K562 (cell line): ENCODE measurements around the gene FAM120C. TPM values are rescaled to one million over a fixed set of nuclear protein-coding genes. Genes with fewer than 3 reads are reported as not detected.

Experiments used
- ATAC-seq: fragments of 200-7000 bp; cut with Tn5 transposase; 3 replicates; pipeline ENCODE4 v1.9.1; 2020; ENCODE audit warnings: moderate library complexity
- BruUV-seq: library from RNA; stranded (reverse); fragments of 400-500 nt; replicated peaks from 2 replicates; lab custom pipeline; 2021; lab: Mats Ljungman, UMichigan
- CTCF ChIA-PET: fragments of 300-600 bp; formaldehyde crosslinking; extraction: SDS; loops from one replicate; lab custom pipeline; 2021; ENCODE audit warnings: low intra/inter-chr PET ratio; lab: Yijun Ruan, JAX
- POLR2A ChIA-PET: fragments of 300-600, 350-650 bp; sonication (Branson Sonifier 250); formaldehyde crosslinking; extraction: SDS; loops from one replicate; lab custom pipeline; 2021; ENCODE audit warnings: antibody characterized with exemption, inconsistent platforms; lab: Yijun Ruan, JAX
- DNase-seq, 4 experiments: peaks; one replicate each; pipeline versions ENCODE4 v3.0.0 to v3.0.0-alpha.2; 2011 to 2018; ENCODE audit warnings: low spot score in 3 of 4, mixed read lengths in 3 of 4; ENCODE audit errors: extremely low read depth in 1 of 4
- FAIRE-seq: peaks from 2 replicates; lab custom pipeline; 2011; peaks lifted over from hg19 to GRCh38; lab: Jason Lieb, UNC
- H2AFZ ChIP-seq: 2 replicates; pipeline ENCODE4 v1.6.0; 2011; ENCODE audit warnings: low read depth, low read length, control low read depth, inconsistent platforms
- H3K27ac ChIP-seq: fragments of 200-600 bp; 3 replicates; pipeline ENCODE4 v1.8.0; 2011; ENCODE audit warnings: low read depth, mild to moderate bottlenecking, control low read depth, inconsistent platforms, low read length, moderate library complexity, mixed read lengths; ENCODE audit errors: extremely low read depth
- H3K27me3 ChIP-seq, 2 experiments: fragments of 300-600 bp in 1 of 2; 2 replicates in 1 of 2; 3 replicates in 1 of 2; pipeline versions ENCODE4 v1.6.0 to v1.8.0; 2011; ENCODE audit warnings: inconsistent platforms in 2 of 2, low read length in 2 of 2, mild to moderate bottlenecking in 1 of 2, mixed read lengths in 1 of 2, moderate library complexity in 1 of 2; ENCODE audit not compliant: control insufficient read depth in 2 of 2, insufficient read depth in 2 of 2
- H3K36me3 ChIP-seq: fragments of 300-600 bp; 3 replicates; pipeline ENCODE4 v1.8.0; 2011; ENCODE audit warnings: mild to moderate bottlenecking, low read length, inconsistent platforms; ENCODE audit not compliant: control insufficient read depth, insufficient read depth
- H3K4me1 ChIP-seq, 2 experiments: fragments of 200-600 bp in 1 of 2; replicated peaks in 1 of 2; 2 replicates in 1 of 2; 3 replicates in 1 of 2; pipeline versions ENCODE4 v1.5.1 to v1.8.0; 2011; ENCODE audit warnings: inconsistent platforms in 2 of 2, low read length in 2 of 2, mild to moderate bottlenecking in 1 of 2, mixed read lengths in 1 of 2, moderate library complexity in 1 of 2; ENCODE audit not compliant: control insufficient read depth in 2 of 2, insufficient read depth in 2 of 2
- H3K4me2 ChIP-seq: 2 replicates; pipeline ENCODE4 v1.6.1; 2011; ENCODE audit warnings: low read length, control low read depth, inconsistent platforms, mixed read lengths; ENCODE audit not compliant: insufficient read depth
- H3K4me3 ChIP-seq: fragments of 200-600 bp; sonication (generic), shearing (Covaris generic); 2 replicates; pipeline ENCODE4 v1.5.1; 2016; ENCODE audit warnings: control low read depth, inconsistent platforms
- H3K79me2 ChIP-seq: fragments of 200-600 bp; 3 replicates; pipeline ENCODE4 v1.8.0; 2011; ENCODE audit warnings: low read length, inconsistent platforms; ENCODE audit not compliant: control insufficient read depth, insufficient read depth
- H3K9ac ChIP-seq, 2 experiments: 2 replicates each; pipeline versions ENCODE4 v1.6.0 to v1.6.1; 2011; ENCODE audit warnings: low read depth in 2 of 2, low read length in 2 of 2, control low read depth in 1 of 2, inconsistent platforms in 1 of 2, mild to moderate bottlenecking in 1 of 2, mixed read lengths in 1 of 2; ENCODE audit not compliant: insufficient read depth in 1 of 2
- H3K9me1 ChIP-seq: one replicate; pipeline ENCODE4 v1.6.0; 2011; ENCODE audit warnings: inconsistent platforms, mild to moderate bottlenecking, low read length, moderate library complexity; ENCODE audit not compliant: control insufficient read depth, insufficient read depth
- H3K9me3 ChIP-seq: replicated peaks from 2 replicates; pipeline ENCODE4 v1.5.1; 2011; ENCODE audit warnings: low read depth, low read length, inconsistent platforms; ENCODE audit not compliant: control insufficient read depth, insufficient read depth
- H4K20me1 ChIP-seq: replicated peaks from 2 replicates; pipeline ENCODE4 v1.6.1; 2011; ENCODE audit warnings: low read length, inconsistent platforms, mixed read lengths; ENCODE audit not compliant: control insufficient read depth, insufficient read depth
- CEBPB ChIP-seq: fragments of 450-650 bp; IDR thresholded peaks from 2 replicates; pipeline ENCODE4 v1.6.1; 2016; ENCODE audit warnings: missing genetic modification characterization, missing compliant biosample characterization
- ZNF318 ChIP-seq, 2 experiments: fragments of 450-650 bp; IDR thresholded peaks; 2 replicates each; pipeline ENCODE4 v1.6.1; 2016; ENCODE audit warnings: mild to moderate bottlenecking in 2 of 2, borderline replicate concordance in 1 of 2, low read depth in 1 of 2, moderate library complexity in 1 of 2
- ZNF609 ChIP-seq: sonication (generic); formaldehyde crosslinking; IDR thresholded peaks from 2 replicates; pipeline ENCODE4 v1.8.1; 2023; ENCODE audit warnings: missing genetic modification reagents, mild to moderate bottlenecking, borderline replicate concordance
- WGBS: fragments of 100-300 bp; shearing (Covaris generic); methylation state at CpG from one replicate; pipeline ENCODE4 v1.1.6; 2016; ENCODE audit warnings: low coverage, mixed read lengths; ENCODE audit not compliant: insufficient coverage; ENCODE audit errors: missing lambda C conversion rate; 5-methylcytosine and 5-hydroxymethylcytosine counted together
- in situ Hi-C: fragments of 300-500 bp; cut with MboI; formaldehyde crosslinking; loops from 4 replicates; pipeline ENCODE4 v1.15.0; 2018; ENCODE audit warnings: inconsistent platforms, mixed read lengths
- intact Hi-C: fragments of 100-400 bp; cut with micrococcal nuclease; formaldehyde crosslinking; loops from 2 replicates; pipeline ENCODE4 v1.14.2; 2022
- polyA plus RNA-seq, 8 experiments: library from polyadenylated mRNA; depleted of rRNA in 4 of 8; stranded (reverse) in 5 of 8; unstranded in 3 of 8; fragments of >200 nt; fragmentation: Nextera tagmentation in 2 of 8; fragmentation: Illumina TruSeq in 1 of 8; extraction: Ambion mirVana in 2 of 8; extraction: Trizol in 1 of 8; gene quantifications; 2 replicates each; pipeline versions ENCODE4 v1.2.1 to v1.2.3, GENCODE V29; 2011 to 2014; ENCODE audit warnings: inconsistent platforms in 1 of 8, missing spikeins in 1 of 8
- total RNA-seq, 7 experiments: library from RNA; depleted of rRNA in 6 of 7; stranded (reverse); fragments of >200 nt in 6 of 7; fragmentation: Illumina TruSeq in 2 of 7; extraction: Trizol in 2 of 7; gene quantifications; 2 replicates each; pipeline versions ENCODE4 v1.2.1 to v1.2.3, GENCODE V29; 2011 to 2021; ENCODE audit warnings: low replicate concordance in 1 of 7

Gene FAM120C
- total and polyA plus RNA-seq, 9 of the 15 experiments (the other 6 are each of a cell fraction or from before 2014, with no cell fraction given), result 0.21 to 6.7 (median 2.1) TPM

- no peak for TF ChIP-seq ZNF609 (CRISPR knock-in tag)
These were observed 97.4 kb downstream of the FAM120C start (continued) for GRCh38 chrX:54085666-54086065.

DNA sequence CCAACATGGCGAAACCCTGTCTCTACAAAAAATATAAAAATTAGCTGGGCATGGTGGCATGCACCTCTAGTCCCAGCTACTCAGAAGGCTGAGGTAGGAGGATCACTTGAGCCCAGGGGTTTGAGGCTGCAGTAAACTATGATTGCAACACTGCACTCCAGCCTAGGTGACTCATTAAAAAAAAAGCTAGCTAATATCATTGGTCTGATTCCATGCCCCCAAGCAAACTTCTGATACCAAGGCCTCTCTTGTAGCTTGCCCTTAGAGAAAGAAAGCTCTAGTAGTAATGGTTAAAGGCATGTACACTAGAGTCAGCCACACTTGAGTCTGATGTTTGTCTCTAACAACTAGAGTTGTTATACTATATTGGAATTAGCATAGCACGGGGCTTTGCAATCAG is 106.2 kb downstream of the FAM120C start:
- no peak overlapping the region for H3K4me3 ChIP-seq
- DNase-seq (no peak), ATAC-seq (no peak), FAIRE-seq (no peak)
- no peaks in the 10 kb centered on the region for H3K36me3 ChIP-seq
- in situ Hi-C loops, result no loop called here
- 31% methylated on average over 2 of the region's 2 CpGs for WGBS
- POLR2A ChIA-PET, result interaction anchor here (1.1 kb wide), 1 partner anchor 9 kb away, joined by 3 read pairs; no protein-coding TSS in a partner anchor
- H4K20me1 ChIP-seq, result no peaks in the 10 kb centered on the region
- CTCF ChIA-PET, result no interaction called here
- no TSS peak for BruUV-seq
- no peaks in the 10 kb centered on the region for H3K79me2 ChIP-seq
- H3K4me2 ChIP-seq, result no peak overlapping the region
- no peaks in the 10 kb centered on the region for H3K9me1 ChIP-seq
- H3K4me1 ChIP-seq, result no peaks in the 10 kb centered on the region
- no peak overlapping the region for H3K9ac ChIP-seq
- no peak overlapping the region for H3K27ac ChIP-seq
- no peaks in the 10 kb centered on the region for H3K9me3 ChIP-seq
- no peaks in the 10 kb centered on the region for H3K27me3 ChIP-seq
- intact Hi-C loops, result no loop called here
- H2AFZ ChIP-seq, result no peak overlapping the region
- no peak for TF ChIP-seq ZNF318 (IDR thresholded peaks at IDR 0.05; ENCODE audit: borderline replicate concordance in 1 of 2, low read depth in 1 of 2)
- peak; percentile 35; the same call in 1 of the 2 replicates for TF ChIP-seq CEBPB (tag)
